NCI-H146 (cell line): Measurements from ENCODE around the gene RASAL2.
A peak's percentile ranks its signal among the peaks of the same experiment; 100 is the strongest.

Experiments
- DNase-seq: peaks from one replicate; lab custom pipeline; 2025; lab: John Stamatoyannopoulos, UW

The RASAL2 gene

GRCh38 chr1:178093951-178094738, at the start of gene RASAL2:
RASAL2 (plus strand) TSS chr1:178094104; CDS start chr1:178094493, 389 bp downstream.
- DNase-seq = peak; percentile 87

- DNase-seq = no peak
Measured at GRCh38 chr1:178046591-178047270, 47.2 kb upstream of the RASAL2 start.

- no peak for DNase-seq
Measured at GRCh38 chr1:178047403-178048093, 46.4 kb upstream of the RASAL2 start.

GRCh38 chr1:178048426-178048825, 45.5 kb upstream of the RASAL2 start:
- no peak for DNase-seq

GRCh38 chr1:178048883-178049282, 45.0 kb upstream of the RASAL2 start:
- DNase-seq = no peak

- DNase-seq = no peak
Measured at GRCh38 chr1:178050084-178050483, 43.8 kb upstream of the RASAL2 start.

GRCh38 chr1:178051071-178051470, 42.8 kb upstream of the RASAL2 start:
- no peak for DNase-seq

GRCh38 chr1:178052650-178053461, 41.0 kb upstream of the RASAL2 start:
- peak; percentile 64 for DNase-seq

- DNase-seq = peak; percentile 53
Measured at GRCh38 chr1:178055093-178055492, 38.8 kb upstream of the RASAL2 start.

GRCh38 chr1:178055779-178056471, 38.0 kb upstream of the RASAL2 start:
- DNase-seq = no peak

- DNase-seq = peak; percentile 12
Measured at GRCh38 chr1:178057141-178057765, 36.7 kb upstream of the RASAL2 start.

- DNase-seq = peak; percentile 71
Measured at GRCh38 chr1:178057912-178058534, 35.9 kb upstream of the RASAL2 start.

GRCh38 chr1:178060789-178061556, 32.9 kb upstream of the RASAL2 start:
- DNase-seq = peak; percentile 52

- no peak for DNase-seq
Measured at GRCh38 chr1:178061620-178062019, 32.3 kb upstream of the RASAL2 start.

GRCh38 chr1:178064191-178064821, 29.6 kb upstream of the RASAL2 start:
- no peak for DNase-seq

GRCh38 chr1:178065250-178065649, 28.7 kb upstream of the RASAL2 start:
- no peak for DNase-seq

GRCh38 chr1:178066296-178066907, 27.5 kb upstream of the RASAL2 start:
- no peak for DNase-seq

- no peak for DNase-seq
Measured at GRCh38 chr1:178066908-178067614, 26.8 kb upstream of the RASAL2 start.
